Esophagus mucosa (tissue), 1 donor: ENCODE data around the gene TMA16. TPM values are rescaled to one million over a fixed set of nuclear protein-coding genes. Genes with fewer than 3 reads are reported as not detected.

ENCODE experiments used
- ATAC-seq: fragments of 200-7000 bp; cut with Tn5 transposase; one replicate; pipeline ENCODE4 v1.9.1; 2020
- total RNA-seq: library from RNA; stranded (reverse); gene quantifications from one replicate; pipeline ENCODE4 v1.2.4, GENCODE V29; 2023
- donor health status: DM: yes; HTN: yes; CAD: no.

TMA16 gene
- total RNA-seq, 1 donor from 2014 or later, result 24.7 TPM

DNA sequence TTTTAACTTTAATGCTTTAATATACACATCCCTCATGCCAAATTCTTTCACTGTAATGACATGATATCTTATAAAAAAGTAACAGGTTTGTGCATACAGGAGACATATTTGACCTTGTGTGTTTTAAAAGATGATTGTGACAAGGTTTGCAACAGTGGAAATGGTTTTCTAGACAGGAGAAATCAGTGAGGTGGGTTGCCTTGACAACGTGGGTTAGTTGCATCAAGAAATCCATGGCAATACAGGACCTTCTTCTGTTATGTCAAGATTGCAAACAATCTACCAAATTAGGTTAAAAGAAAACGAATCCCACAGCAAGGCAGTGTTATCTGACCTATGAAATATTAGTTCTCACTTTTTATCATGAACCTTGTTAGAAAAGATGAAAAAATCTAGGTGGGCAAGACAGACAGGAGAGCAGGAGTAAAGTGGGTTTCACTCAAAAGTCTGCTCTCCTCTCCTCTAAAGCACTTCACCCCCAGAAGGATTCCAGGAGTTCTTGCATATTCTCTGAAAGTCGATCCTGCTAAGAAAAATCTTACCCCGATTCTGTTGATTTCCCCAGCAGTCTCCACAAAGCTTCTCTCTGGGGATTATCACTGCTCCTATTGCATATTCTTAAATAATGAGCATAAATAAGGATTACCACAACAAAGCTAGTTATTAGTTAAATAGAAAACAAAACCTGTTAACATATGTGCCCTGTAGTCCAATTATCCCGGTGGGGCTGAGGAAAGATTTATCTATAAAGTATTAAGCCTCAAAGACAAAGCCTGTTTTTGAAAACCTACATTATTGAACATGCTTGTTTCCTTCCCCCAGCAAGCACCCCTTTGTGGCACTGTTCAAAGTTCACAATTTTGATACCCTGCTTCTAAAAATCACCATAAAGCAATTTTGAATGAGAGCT is 71.0 kb downstream of the TMA16 start:
- no peak for ATAC-seq

DNA sequence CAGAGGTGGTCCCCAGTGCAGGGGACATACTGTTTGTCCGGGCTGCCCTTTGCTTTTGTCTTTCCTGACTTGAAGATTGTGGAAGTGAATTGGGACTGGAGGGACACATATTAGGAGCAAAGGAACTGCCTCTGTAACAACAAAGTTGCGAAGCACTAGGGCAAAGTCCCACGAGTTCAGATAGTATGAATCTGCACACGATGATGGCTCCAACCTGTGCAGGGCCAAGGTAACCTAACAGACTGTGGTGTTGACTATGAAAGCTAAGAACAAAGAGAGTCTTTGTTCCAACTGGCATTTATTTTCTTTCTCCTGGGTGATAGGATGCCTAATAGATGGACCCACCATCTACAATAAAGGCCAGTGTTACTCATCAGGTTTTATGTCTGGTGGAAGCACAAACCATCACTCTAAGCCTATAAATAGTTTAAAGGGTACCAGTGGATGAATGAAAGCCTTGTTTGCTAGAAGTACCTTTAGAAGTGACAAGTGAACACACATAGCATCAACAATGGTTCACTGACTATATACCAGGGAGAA is 71.8 kb downstream of the TMA16 start:
- ATAC-seq, result no peak

DNA sequence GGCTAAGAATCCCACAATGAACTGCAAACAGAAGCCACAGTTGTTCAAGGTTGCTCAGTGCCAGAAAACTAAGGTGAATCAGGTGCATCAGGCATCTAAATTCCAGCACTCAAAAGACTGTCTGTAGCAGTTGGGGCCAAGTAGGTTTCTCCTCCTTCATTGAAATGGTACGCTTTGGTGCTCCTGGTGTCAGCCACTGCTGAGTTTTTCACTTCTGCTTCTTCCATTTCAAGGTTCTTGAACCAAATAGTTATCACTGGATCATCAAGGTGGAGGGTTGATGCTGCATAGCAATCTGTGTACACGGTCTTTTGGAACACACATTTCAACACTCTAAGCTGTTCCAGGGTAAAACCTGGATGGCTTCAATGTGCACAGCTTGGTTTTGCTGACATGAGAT is 74.4 kb downstream of the TMA16 start:
- ATAC-seq, result no peak

Other genes starting within 250 kb of the TMA16 start
- gene NPY1R, start 162.1 kb upstream of the TMA16 start, total RNA-seq, result 0.16 TPM
- gene NPY5R, start 150.8 kb upstream of the TMA16 start, total RNA-seq, result not detected
- gene TKTL2, start 20.9 kb upstream of the TMA16 start, total RNA-seq, result not detected